ENCODE results near the gene DSP.

The DSP gene

DNA sequence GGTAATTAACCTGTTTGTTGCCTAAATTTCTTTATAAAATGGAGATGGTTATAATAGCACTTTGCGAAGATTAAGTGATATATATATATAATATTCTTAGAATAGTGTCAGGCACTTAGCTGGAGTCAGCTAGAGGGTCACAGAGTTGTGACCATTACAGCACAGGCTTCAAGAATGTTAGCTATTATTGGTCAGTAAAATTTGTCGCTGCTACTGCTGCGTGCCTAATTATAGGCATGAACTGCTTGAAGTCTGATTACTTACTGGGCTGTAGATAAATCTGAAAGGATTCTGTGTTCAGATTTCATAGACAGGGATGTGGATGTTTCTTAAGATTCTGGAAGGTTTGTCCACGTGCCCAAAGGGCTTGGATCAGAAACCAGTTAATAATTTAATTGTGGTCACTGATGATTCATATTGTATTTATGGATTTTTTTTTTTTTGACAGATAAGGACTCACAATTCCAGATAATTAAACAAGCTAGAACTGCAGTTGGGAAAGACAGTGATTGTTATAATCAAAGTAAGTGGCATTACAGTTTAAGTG lies 53.2 kb downstream of the DSP start:
- no peak for DNase-seq

DNA sequence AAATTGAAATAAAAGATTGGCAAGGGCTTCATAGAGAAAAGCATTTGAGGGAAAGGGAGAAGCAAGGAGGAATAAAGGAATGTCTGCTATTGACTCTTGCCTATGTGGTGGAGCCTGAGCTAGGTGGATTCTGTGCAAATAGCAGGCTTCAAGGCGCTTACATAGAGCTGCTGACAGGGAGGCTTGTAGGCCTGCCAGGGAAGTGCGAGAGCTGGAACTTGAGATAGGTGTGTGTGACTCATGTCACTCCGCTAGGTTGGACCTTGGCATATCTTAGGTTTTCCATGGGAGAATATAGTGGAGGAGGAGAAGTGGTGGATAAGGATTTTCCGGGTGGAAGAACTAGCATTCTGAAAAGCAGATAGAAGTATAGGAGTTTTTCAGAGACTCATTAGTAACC lies 62.5 kb downstream of the DSP start:
- no peak for DNase-seq

DNA sequence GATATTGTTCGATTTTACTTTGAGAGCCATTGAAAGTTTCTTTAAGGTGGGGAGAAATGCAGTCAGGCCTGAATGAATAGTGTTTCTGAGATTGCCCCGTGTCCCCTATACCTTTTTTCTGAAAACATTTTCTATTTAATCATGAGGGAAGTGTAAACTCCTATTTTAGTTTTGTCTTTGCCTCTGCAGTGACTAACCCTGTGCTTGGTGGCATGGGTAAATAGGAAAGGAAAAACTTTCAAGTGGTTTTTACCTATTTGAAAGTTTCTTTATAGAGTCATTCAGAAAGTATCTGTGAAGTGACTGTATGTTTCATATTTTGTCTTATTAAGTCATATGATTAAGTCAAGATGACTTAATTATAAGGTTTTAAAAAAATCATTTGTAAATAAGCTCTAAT lies 63.0 kb downstream of the DSP start:
- DNase-seq: no peak

DNA sequence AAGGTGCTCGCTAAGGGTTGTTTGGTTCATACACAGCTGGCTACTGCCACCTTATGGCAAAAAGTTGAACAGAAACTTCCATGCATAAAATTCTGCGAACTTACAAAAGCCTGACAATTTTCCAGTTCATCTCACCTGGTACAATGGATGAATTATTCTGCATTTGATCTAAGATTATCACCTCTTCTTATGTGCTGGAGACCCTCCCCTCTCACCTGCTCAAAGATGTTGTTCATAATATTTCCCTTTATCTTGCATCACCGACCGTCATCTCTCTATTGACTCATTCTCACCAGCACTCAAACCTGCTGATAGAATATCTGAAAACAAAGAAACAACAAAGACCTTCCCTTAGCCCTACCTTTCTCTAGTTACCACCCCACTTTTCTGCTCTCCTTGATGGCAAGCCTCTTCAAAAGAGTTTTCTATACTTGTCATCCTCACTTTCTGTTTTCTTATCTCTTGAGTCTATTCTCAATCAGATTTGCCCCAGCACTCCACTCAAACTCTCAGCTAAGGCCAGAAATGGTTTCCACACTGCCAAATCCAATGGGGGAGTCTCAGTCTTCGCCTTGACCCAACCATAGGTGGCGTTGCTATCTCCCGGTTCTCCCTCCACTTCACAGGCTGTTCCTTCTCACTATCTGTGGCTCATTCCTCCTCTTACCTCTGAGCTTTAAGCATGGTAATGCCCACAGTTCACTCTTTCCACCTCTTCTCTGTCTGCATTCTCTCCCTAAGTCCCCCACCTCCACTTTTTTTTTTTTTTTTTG lies 74.3 kb downstream of the DSP start:
- peak; percentile 15 for DNase-seq

DNA sequence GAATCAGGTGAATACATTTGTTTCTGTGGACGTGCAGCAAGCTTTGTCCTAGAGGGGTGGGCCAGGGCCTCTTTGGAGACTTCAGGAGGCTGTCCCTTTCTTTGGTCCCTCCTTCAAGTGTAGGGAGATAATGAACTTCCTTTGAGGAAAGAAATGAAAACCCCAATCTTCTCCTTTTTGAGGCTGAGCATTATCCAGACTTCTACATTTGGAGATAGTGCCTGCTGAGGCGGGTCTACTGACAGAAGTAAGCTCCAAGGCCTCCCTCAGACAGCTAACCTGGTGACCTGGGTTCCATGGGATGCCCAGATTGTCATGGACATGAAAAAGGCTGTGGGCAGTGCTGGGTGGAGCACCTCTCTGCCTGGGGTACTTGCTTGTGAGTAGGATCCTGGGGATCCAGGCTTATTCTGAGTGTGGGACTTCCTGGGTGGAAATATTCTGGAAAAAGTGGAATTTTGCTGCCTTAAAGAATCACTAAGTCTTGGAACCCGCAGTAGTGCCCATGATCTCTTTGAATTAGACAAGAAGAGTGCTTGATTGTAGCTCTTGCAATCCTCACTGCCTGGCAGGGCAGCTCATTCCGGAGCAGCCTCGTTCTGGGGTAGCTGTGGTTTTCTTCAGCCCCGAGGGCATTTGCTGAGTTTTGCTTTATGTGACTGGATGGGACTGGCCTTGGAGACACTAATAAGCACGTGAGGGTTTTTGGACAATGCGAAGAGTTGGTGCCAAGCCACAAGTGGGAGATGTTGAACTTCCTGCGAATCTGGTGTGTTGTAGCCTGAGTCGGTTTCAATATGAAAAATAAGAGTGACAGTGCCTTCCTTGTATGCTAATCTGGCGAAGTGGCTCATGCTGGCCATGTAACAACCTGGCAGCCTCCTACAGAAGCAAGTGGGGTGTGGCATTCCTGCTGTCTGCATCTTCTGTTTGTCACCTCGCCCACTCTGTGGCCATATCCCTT lies 76.6 kb downstream of the DSP start:
- DNase-seq: no peak

DNA sequence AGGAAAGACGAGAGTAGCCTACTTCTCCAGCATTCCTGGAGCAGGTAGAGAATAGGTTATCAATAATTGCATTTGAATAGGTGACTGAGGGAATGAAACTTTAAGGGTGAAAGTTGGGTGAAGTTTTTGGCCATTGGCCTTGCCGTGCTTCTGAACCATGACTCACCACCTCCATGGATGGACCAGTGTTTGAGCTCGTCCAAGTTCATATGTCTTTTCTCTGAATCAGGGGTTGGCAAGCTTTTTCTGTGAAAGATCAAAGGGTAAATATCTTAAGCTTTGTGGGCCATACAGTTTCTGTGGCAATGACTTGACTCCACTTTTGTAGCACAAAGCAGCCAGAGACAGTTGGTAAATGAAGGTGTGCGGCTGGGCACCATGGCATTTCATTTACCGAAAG lies 80.3 kb downstream of the DSP start:
- DNase-seq: no peak

DNA sequence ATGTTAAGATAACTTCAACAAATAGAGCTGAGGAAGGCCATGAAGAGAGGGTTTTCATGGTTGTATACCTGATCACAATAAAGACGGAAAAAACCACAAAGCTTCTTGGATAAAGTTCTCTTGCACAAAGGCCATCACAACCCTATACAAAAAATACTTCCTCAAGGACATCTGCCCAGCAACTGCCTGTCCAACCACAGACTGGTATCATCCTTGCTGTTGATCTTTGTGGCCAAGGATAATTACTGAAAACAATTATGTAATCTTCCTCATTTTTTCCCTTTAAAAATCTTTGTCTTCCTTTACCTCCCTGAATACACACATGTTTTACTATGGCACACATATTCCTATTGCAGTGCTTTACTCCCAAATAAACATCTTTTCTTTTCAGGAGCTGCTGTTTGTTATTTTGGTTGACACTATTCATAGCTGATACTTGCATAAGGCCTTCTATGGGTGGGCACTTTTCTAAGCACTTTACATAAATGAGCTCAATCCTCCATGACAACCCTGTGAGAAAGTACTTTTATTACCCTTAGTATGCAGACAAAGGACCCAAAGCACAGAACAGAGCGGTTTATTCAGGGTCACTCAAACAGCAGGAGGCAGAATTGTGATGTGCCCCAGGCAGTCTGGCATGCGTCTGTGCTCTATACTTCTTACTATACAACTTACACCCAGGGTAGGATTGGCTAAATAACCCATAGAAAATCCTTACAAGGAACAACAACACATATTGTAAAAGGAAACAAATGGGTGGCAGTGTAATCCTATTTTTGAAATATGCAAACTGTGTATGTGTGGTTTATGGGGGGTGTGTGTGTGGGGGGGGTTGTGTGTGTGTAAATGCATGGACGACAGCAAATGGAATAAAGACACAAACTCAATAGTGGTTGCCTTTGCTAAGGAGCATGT lies 83.6 kb downstream of the DSP start:
- DNase-seq: no peak

DNA sequence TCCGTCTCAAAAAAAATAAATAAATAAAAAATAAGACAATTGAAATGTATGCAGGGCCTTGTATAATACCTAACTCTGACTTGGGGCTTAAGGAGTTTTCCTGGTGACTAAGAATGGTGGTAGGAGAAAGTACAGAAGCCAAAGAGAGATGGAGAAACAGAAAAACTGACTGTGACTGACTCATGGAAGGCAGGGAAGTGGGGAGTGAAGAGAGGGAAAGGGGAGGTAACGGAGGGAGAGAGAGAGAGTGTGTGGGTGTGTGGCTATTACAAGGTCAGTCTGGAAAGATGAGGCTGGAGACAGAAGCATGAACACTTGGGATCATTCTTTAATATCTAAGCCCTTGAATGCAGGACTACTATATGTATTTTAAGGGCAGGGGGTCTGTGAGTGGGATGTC lies 87.0 kb downstream of the DSP start:
- no peak for DNase-seq

DNA sequence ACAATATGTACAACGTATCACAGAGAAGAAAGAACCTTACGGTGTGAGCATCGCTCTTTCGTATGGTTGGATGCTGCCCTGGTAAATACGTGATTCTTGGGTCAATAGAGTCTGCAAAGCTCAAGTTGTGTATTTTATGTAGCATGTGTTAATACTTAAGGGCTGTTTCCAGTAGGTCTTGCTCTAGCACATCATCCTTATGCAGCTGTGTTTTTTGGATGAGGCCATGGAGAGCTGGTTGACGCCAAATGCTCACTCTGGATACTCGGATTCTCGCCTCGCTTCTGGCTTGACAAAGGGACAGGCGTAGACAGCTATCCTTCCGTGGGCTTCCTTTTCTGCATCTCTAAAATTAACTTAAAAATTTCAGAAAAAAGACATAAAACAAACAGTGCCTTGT lies 87.4 kb downstream of the DSP start:
- no peak for DNase-seq

DNA sequence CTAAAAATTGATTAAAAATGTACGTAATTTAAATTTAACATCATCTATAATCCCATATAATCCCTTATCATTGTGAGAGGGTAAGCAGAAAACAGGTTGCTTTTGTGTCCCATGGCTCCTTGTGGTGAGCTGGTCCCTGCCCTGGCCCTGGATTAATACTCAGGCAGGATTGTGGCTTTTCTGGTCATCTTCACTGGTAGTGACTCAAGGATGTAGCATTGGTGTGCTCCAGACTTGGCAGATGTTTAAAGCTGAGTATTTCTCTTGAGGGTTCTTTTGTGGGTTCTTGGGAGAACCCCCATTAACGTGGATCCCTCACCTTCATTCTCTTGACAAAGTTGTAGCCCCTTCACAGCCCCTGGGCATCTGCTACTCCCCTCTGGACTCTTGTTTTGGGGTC lies 87.8 kb downstream of the DSP start:
- no peak for DNase-seq

DNA sequence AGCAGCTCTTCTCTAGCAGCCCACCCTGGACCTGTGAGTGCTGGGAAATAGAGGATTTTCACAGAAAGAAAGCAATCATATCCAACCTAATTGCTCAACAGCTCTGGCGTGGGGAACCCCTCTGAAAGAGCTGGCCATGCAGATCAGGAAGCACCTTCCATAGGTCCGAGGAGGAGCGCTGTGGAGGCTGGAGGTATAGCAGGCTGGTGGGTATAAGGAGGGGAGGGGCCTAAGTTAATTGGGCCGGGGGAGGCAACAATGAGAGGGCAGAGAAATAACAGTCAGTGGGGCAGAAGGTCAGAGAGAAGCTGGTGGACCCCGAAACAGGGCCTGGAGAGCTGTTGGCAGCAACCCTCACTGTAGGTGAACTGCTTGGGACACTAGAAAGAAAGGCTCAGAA lies 89.3 kb downstream of the DSP start:
- no peak for DNase-seq

DNA sequence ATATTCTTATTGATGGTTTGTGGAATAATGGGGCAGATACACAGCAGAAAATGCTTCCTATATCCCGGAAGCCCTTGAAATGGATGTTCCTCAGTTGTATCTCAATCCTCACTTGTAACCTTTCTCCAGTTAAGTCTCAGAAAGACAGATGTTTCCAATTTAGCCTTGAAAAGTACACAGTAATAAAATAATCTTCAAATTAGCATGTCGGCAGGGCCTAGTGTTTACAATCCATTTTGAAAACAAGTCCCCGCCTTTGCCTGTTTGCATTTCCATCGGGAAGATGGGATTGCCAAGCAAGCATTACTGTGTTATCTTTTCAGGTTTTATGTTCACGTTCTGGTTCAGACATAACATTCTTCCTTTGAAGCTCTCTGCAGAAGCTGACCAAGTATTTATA lies 90.0 kb downstream of the DSP start:
- DNase-seq: no peak

DNA sequence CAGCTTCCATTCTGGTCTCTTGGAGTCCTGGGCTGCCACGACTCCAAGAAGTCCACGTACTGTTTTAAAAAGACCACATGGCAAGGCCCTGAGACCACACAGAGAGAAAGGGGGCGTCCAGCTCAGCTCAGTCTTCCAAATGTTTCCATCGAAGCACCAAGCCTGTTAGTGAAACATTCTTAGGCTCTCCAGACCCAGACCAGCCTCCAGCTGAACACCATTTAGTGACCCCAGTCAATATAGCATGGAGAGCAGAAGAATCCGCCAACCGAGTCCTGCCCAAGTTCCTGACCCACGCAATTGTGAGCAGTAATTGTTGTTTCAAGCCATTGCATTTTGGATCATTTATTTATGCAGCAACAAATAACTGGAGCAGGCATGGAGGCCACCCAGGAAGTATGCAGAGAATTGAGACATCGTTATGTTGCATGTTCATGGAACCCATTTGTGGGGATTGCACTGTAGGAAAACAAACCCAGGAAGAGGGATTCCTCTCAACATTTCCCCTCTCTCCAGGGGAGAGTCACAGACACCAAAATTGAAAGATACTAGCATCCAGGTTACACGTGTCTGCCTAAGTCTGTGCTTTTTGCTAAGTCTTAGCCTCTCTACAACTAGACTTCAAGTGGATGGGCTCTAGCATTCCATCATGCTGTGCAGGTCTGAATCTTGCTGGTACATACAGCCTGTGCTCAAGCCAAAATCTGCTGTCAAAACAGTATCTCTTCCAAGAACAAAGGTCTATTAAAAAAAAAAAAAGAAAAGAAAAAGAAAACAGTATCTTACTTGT lies 91.2 kb downstream of the DSP start:
- DNase-seq: no peak

DNA sequence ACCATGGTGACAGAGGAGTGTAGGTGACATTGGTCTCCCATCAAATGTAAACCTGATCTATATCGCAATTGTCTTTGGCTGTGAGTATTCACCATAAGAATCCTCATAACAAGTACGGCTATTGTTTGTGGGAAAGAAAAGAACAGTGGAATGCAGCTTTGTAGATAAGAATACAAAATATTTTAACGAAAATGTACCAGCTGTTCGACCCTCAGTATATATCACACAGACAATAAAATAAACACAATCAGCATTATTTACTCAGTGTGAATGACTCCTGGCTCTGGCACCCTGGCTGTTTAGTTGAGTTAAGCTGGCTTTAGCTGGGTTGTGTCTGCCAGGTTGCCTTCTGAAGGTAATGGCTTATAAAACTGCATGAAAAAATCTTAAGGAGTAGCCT lies 91.9 kb downstream of the DSP start:
- no peak for DNase-seq

DNA sequence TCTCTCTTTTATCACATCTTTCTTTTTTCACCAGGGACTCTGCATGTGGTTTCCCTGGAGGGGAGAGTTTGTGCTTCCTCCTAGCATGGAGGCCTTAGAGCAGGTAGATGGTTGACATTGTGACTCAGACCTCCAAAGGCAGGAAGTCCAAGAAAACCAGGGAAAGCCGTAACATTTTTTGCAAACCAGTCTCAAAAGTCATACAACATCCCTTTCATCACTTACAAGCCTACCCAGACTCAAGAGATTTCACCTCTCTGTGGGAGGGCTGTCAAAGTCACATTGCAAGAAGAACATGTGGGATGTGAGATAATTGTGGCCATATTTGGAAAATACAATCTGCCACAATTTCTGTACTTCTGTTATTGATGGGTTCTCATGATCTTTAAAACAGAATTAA lies 94.7 kb downstream of the DSP start:
- DNase-seq: no peak

Measured in NCI-H524 treated with DMSO at 0.1 percent for 48 hours (cell line).